Activated T-cell treated with anti-CD3 and anti-CD28 coated beads, Interleukin-2, amount 50 U/mL, for 72 hours (primary cell): ENCODE data around the gene IL11RA. TPM values are rescaled to one million over a fixed set of nuclear protein-coding genes. Genes with fewer than 3 reads are reported as not detected.
"Not testable (repeated sequence)": the region's sequence is repeated elsewhere in the genome, so short reads cannot be mapped to it uniquely, and the experiment has no call there.

Source experiments
- ATAC-seq, 2 donors: fragments of 150-1000 bp; cut with Tn5 transposase; replicated peaks in 1 of 2; 2 replicates each; pipeline ENCODE4 v1.10.0; 2021; ENCODE audit warnings: moderate library complexity in 2 of 2, mild to moderate bottlenecking in 1 of 2
- DNase-seq, 2 donors: peaks; one replicate each; pipeline ENCODE4 v3.0.0; 2021 to 2022; ENCODE audit warnings: mixed read lengths in 1 of 2
- H3K27ac Mint-ChIP-seq: one replicate; pipeline ENCODE4 v1.8.0; 2022; ENCODE audit warnings: mild to moderate bottlenecking, moderate library complexity, mixed read lengths
- H3K27me3 Mint-ChIP-seq: one replicate; pipeline ENCODE4 v1.8.0; 2022; ENCODE audit warnings: low read depth, mixed read lengths
- H3K36me3 Mint-ChIP-seq, 2 donors: one replicate each; pipeline ENCODE4 v1.8.0; 2022; ENCODE audit warnings: mixed read lengths in 2 of 2, mild to moderate bottlenecking in 1 of 2; ENCODE audit not compliant: insufficient read depth in 2 of 2
- H3K4me1 Mint-ChIP-seq: one replicate; pipeline ENCODE4 v1.8.0; 2022; ENCODE audit warnings: low read depth, mixed read lengths
- H3K4me3 Mint-ChIP-seq, 2 donors: one replicate each; pipeline ENCODE4 v1.8.0; 2022; ENCODE audit warnings: mild to moderate bottlenecking in 2 of 2, mixed read lengths in 2 of 2, moderate library complexity in 2 of 2
- H3K9me3 Mint-ChIP-seq, 2 donors: one replicate each; pipeline ENCODE4 v1.8.0; 2022; ENCODE audit warnings: mixed read lengths in 2 of 2
- total RNA-seq, 2 donors: library from RNA; stranded (reverse); gene quantifications; one replicate each; pipeline ENCODE4 v1.2.3, GENCODE V29; 2022

Gene IL11RA
- total RNA-seq, 2 donors from 2014 or later, result 55.2 to 55.8 TPM

GRCh38 chr9:34636791-34637355, 15.1 kb upstream of the IL11RA start:
- Mint-ChIP-seq H3K4me1 (peaks cover 52% of the 10 kb centered on the region), H3K9me3 (no peaks in the 10 kb centered on the region), H3K27me3 (no peaks in the 10 kb centered on the region), H3K36me3 (no peaks in the 10 kb centered on the region), H3K4me3 (peak overlapping the region; percentile 88 to 98), H3K27ac (peak overlapping the region; percentile 27)
- DNase-seq (no peak), ATAC-seq (peak; percentile 1 to 22)

- DNase-seq (peak; percentile 96), ATAC-seq (peak; percentile 90 to 91)
- Mint-ChIP-seq H3K4me3 (peak within 1 kb of the TSS; percentile 88 to 98), H3K27ac (peak within 1 kb of the TSS; percentile 97), H3K4me1 (peaks cover 52% of the 10 kb centered on the region), H3K36me3 (no peaks in the 10 kb centered on the region), H3K9me3 (no peaks in the 10 kb centered on the region), H3K27me3 (no peaks in the 10 kb centered on the region)
Observed at GRCh38 chr9:34637356-34638137, 14.4 kb upstream of the IL11RA start, which contains the start of gene SIGMAR1. SIGMAR1 (minus strand) TSS chr9:34637787; CDS start chr9:34637697, 90 bp downstream.

- H3K27ac Mint-ChIP-seq, result peak overlapping the region; percentile 97
- H3K4me1 Mint-ChIP-seq, result peaks cover 52% of the 10 kb centered on the region
- no peaks in the 10 kb centered on the region for H3K9me3 Mint-ChIP-seq
- no peaks in the 10 kb centered on the region for H3K36me3 Mint-ChIP-seq
- no peak for ATAC-seq
- peak in 1 of 2 donors; percentile 11 for DNase-seq
- no peaks in the 10 kb centered on the region for H3K27me3 Mint-ChIP-seq
- peak overlapping the region; percentile 88 to 98 for H3K4me3 Mint-ChIP-seq
Observed at GRCh38 chr9:34638138-34638445, 13.9 kb upstream of the IL11RA start.

DNA sequence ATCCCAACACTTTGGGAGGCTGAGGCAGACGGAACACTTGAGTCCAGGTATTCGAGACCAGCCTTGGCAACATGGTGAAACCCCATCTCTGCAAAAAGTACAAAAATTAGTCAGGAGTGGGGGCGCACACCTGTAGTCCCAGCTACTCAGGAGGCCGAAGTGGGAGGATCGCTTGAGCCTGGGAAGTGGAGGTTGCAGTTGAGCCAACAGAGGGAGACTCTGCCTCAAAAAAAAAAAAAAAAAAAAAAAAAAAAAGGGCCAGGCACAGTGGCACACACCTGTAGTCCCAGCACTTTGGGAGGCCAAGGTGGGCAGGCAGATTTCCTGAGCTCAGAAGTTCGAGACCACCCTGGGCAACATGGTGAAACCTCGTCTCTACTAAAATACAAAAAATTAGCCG, 12.7 kb upstream of the IL11RA start:
- peaks cover 44% of the 10 kb centered on the region for H3K4me1 Mint-ChIP-seq
- not testable (repeated sequence) for H3K36me3 Mint-ChIP-seq, H3K9me3 Mint-ChIP-seq, H3K27ac Mint-ChIP-seq, ATAC-seq, DNase-seq, H3K27me3 Mint-ChIP-seq, H3K4me3 Mint-ChIP-seq

DNA sequence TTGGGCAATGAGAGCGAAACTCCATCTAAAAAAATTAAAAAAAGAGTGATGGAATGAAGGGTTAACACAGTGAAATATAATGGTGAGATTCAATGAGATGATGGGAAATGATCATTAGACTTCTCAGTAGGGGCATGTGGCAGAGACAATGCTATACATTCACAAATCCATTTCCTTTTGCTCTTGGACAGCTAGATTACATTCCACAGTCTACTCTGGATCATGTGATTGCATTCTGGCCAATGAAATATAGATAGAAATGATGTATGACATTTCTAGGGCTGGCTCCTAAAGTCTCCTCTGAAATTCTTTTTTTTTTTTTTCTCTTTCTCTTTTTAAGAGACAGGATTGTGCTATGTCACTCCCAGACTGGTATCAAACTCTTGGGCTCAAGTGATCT, 9.3 kb upstream of the IL11RA start:
- no peaks in the 10 kb centered on the region for H3K27me3 Mint-ChIP-seq
- H3K36me3 Mint-ChIP-seq, result peaks cover 0 to 1% of the 10 kb centered on the region in 2 donors
- ATAC-seq, result no peak
- no peaks in the 10 kb centered on the region for H3K9me3 Mint-ChIP-seq
- no peak for DNase-seq
- H3K27ac Mint-ChIP-seq, result no peak overlapping the region
- no peak overlapping the region for H3K4me3 Mint-ChIP-seq
- H3K4me1 Mint-ChIP-seq, result peaks cover 29% of the 10 kb centered on the region

GRCh38 chr9:34644766-34645314, 7.1 kb upstream of the IL11RA start:
- H3K4me1 Mint-ChIP-seq, result peaks cover 24% of the 10 kb centered on the region
- no peaks in the 10 kb centered on the region for H3K9me3 Mint-ChIP-seq

GRCh38 chr9:34646211-34647083, 5.5 kb upstream of the IL11RA start, which contains the start of gene GALT:
GALT (plus strand) TSS chr9:34646675; CDS start chr9:34646705, 30 bp downstream.
- H3K27me3 Mint-ChIP-seq, result no peaks in the 10 kb centered on the region
- H3K36me3 Mint-ChIP-seq, result peaks cover 3 to 7% of the 10 kb centered on the region in 2 donors
- ATAC-seq (peak; percentile 85 to 87), DNase-seq (peak; percentile 98)
- peak within 1 kb of the TSS; percentile 92 to 93 for H3K4me3 Mint-ChIP-seq
- peaks cover 22% of the 10 kb centered on the region for H3K4me1 Mint-ChIP-seq
- peak within 1 kb of the TSS; percentile 77 for H3K27ac Mint-ChIP-seq
- no peaks in the 10 kb centered on the region for H3K9me3 Mint-ChIP-seq

More at GRCh38 chr9:34644766-34645314, 7.1 kb upstream of the IL11RA start:
- no peak for ATAC-seq
- Mint-ChIP-seq H3K27ac (no peak overlapping the region), H3K27me3 (no peaks in the 10 kb centered on the region), H3K36me3 (peaks cover 3 to 7% of the 10 kb centered on the region in 2 donors), H3K4me3 (no peak overlapping the region)
- no peak for DNase-seq

- H3K27me3 Mint-ChIP-seq, result no peaks in the 10 kb centered on the region
- H3K4me1 Mint-ChIP-seq, result peaks cover 25% of the 10 kb centered on the region
- ATAC-seq (no peak), DNase-seq (no peak)
- peak overlapping the region; percentile 92 to 93 for H3K4me3 Mint-ChIP-seq
- peaks cover 3 to 7% of the 10 kb centered on the region in 2 donors for H3K36me3 Mint-ChIP-seq
- H3K27ac Mint-ChIP-seq, result peak overlapping the region; percentile 77
- no peaks in the 10 kb centered on the region for H3K9me3 Mint-ChIP-seq
Observed at GRCh38 chr9:34647084-34647403, 4.9 kb upstream of the IL11RA start.

- Mint-ChIP-seq H3K36me3 (peaks cover 3 to 7% of the 10 kb centered on the region in 2 donors), H3K27ac (peak overlapping the region; percentile 77), H3K4me1 (peaks cover 31% of the 10 kb centered on the region), H3K4me3 (peak overlapping the region; percentile 92 to 93), H3K27me3 (no peaks in the 10 kb centered on the region), H3K9me3 (no peaks in the 10 kb centered on the region)
- DNase-seq, result peak in 1 of 2 donors; percentile 9
- no peak for ATAC-seq
Observed at GRCh38 chr9:34647651-34648050, 4.3 kb upstream of the IL11RA start.

DNA sequence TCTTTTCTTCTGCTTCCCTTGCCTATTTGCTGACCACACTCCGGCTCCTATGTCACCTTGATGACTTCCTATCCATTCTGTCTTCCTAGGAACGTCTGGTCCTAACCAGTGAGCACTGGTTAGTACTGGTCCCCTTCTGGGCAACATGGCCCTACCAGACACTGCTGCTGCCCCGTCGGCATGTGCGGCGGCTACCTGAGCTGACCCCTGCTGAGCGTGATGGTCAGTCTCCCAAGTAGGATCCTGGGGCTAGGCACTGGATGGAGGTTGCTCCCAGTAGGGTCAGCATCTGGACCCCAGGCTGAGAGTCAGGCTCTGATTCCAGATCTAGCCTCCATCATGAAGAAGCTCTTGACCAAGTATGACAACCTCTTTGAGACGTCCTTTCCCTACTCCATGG, 3.3 kb upstream of the IL11RA start:
- Mint-ChIP-seq H3K27ac (peak overlapping the region; percentile 11), H3K4me1 (peaks cover 39% of the 10 kb centered on the region), H3K36me3 (peaks cover 3 to 7% of the 10 kb centered on the region in 2 donors), H3K4me3 (peak overlapping the region; percentile 7 to 92), H3K9me3 (no peaks in the 10 kb centered on the region), H3K27me3 (no peaks in the 10 kb centered on the region)
- ATAC-seq, result no peak
- no peak for DNase-seq

- Mint-ChIP-seq H3K9me3 (no peaks in the 10 kb centered on the region), H3K27ac (no peak overlapping the region), H3K36me3 (peaks cover 3 to 7% of the 10 kb centered on the region in 2 donors), H3K4me1 (peaks cover 38% of the 10 kb centered on the region), H3K4me3 (no peak overlapping the region), H3K27me3 (no peaks in the 10 kb centered on the region)
- no peak for ATAC-seq
- no peak for DNase-seq
Observed at GRCh38 chr9:34650816-34651215, 1.2 kb upstream of the IL11RA start.

GRCh38 chr9:34651321-34651720, 664 bp upstream of the IL11RA start:
- no peak overlapping the region for H3K4me3 Mint-ChIP-seq
- H3K36me3 Mint-ChIP-seq, result peaks cover 3 to 7% of the 10 kb centered on the region in 2 donors
- ATAC-seq (no peak), DNase-seq (no peak)
- H3K4me1 Mint-ChIP-seq, result peaks cover 33% of the 10 kb centered on the region
- H3K9me3 Mint-ChIP-seq, result no peaks in the 10 kb centered on the region
- H3K27me3 Mint-ChIP-seq, result no peaks in the 10 kb centered on the region
- H3K27ac Mint-ChIP-seq, result no peak overlapping the region

DNA sequence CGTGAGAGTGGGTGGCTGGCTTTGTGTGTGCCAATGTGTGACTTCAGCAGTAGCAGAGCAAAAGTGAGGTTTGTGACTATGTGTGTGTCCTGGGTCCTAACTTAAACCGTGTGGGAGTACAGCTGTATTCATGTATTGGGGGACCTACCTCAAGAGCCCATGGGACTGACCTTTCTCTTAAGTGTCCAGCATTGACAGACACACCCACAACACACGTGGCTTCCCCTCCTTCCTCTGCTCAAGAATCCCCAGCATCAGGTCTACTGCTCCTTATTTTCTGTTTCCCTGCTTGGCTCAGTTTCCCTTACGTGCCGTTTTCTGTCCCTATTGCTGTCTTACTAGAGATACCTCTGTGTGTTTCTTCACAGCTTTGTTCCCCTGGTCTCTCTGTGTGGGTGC, 616 bp downstream of the IL11RA start:
- DNase-seq (no peak), ATAC-seq (no peak)
- Mint-ChIP-seq H3K27ac (no peak overlapping the region), H3K4me3 (peak overlapping the region in 1 of 2 donors; percentile 55), H3K27me3 (no peaks in the 10 kb centered on the region), H3K4me1 (peaks cover 27% of the 10 kb centered on the region), H3K9me3 (no peaks in the 10 kb centered on the region), H3K36me3 (peaks cover 2 to 7% of the 10 kb centered on the region in 2 donors)
